Spinal cord (tissue), 10 donors: Measurements from ENCODE around the gene CAST. TPM values are rescaled to one million over a fixed set of nuclear protein-coding genes. Genes with fewer than 3 reads are reported as not detected.
"Not testable (repeated sequence)": the region's sequence is repeated elsewhere in the genome, so short reads cannot be mapped to it uniquely, and the experiment has no call there.

ENCODE experiments used
- DNase-seq, 6 donors: peaks; one replicate each; pipeline versions ENCODE4 v3.0.0 to v3.0.0-alpha.2; 2013 to 2015; ENCODE audit warnings: low spot score in 6 of 6, low read depth in 4 of 6
- H3K27ac ChIP-seq: one replicate; pipeline ENCODE4 v1.5.1; 2013; ENCODE audit warnings: low read depth, low read length, control low read depth
- H3K27me3 ChIP-seq: one replicate; pipeline ENCODE4 v1.6.1; 2013; ENCODE audit warnings: low read length; ENCODE audit not compliant: control insufficient read depth, insufficient read depth
- H3K36me3 ChIP-seq: one replicate; pipeline ENCODE4 v1.6.1; 2013; ENCODE audit warnings: low read length; ENCODE audit not compliant: control insufficient read depth, insufficient read depth
- H3K4me1 ChIP-seq: one replicate; pipeline ENCODE4 v1.6.1; 2013; ENCODE audit warnings: low read length; ENCODE audit not compliant: control insufficient read depth, insufficient read depth
- H3K4me3 ChIP-seq: one replicate; pipeline ENCODE4 v1.5.1; 2013; ENCODE audit warnings: low read depth, low read length, control low read depth
- H3K9me3 ChIP-seq: one replicate; pipeline ENCODE4 v1.6.1; 2013; ENCODE audit warnings: low read length; ENCODE audit not compliant: control insufficient read depth, insufficient read depth
- whole genome bisulfite sequencing: methylation state at CpG from one replicate; pipeline ENCODE4 v1.1.5; 2013; ENCODE audit warnings: missing lambda C conversion rate; ENCODE audit not compliant: insufficient coverage; 5-methylcytosine and 5-hydroxymethylcytosine counted together
- polyA plus RNA-seq, 2 donors: library from polyadenylated mRNA; unstranded; fragments of 120-200 nt; gene quantifications; one replicate each; pipeline ENCODE4 v1.2.1, GENCODE V29; 2013; ENCODE audit not compliant: insufficient read length in 2 of 2
- total RNA-seq, 2 donors: library from RNA; depleted of rRNA in 1 of 2; stranded (reverse); fragments of 120-200 nt in 1 of 2; fragments of >200 nt in 1 of 2; gene quantifications; one replicate each; pipeline versions ENCODE4 v1.2.3 to v1.2.4, GENCODE V29; 2013 to 2014
- donor health status: healthy.

CAST gene
- total and polyA plus RNA-seq, 4 donors, result 51.7 to 118 (median 64.3) TPM

- Histone ChIP-seq H3K4me1 (no peaks in the 10 kb centered on the region), H3K27me3 (no peaks in the 10 kb centered on the region), H3K4me3 (no peak overlapping the region), H3K9me3 (peaks cover 3% of the 10 kb centered on the region), H3K36me3 (peaks cover 23% of the 10 kb centered on the region), H3K27ac (no peak overlapping the region)
- DNase-seq, result no peak
- no CpG with 5 or more reads among the region's 2 CpGs for WGBS
Measured at GRCh38 chr5:96795626-96796025, 133.4 kb downstream of the CAST start.

DNA sequence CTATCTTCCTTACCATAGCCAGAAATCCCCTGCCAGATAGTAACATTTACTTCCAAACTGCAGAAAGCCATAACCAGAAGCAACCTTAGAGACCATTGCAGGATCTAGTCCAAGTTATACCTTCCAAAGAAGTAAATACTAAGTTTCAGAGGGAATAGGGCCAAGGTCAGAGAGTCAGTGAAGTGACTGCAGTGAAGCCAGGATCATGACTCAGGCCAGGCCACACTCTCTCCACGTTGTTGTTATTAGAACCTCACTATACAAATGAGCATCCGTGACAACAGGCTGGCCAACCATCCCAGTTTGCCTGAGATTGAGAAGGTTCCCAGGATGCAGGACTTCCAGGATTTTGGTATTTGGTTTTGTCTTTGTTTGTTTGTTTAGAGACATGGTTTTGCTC lies 134.3 kb downstream of the CAST start:
- Histone ChIP-seq H3K27ac (no peak overlapping the region), H3K36me3 (peaks cover 24% of the 10 kb centered on the region), H3K4me3 (no peak overlapping the region), H3K27me3 (no peaks in the 10 kb centered on the region), H3K9me3 (peaks cover 3% of the 10 kb centered on the region), H3K4me1 (no peaks in the 10 kb centered on the region)
- no peak for DNase-seq
- 86% methylated on average over 1 of the region's 2 CpGs for WGBS

DNA sequence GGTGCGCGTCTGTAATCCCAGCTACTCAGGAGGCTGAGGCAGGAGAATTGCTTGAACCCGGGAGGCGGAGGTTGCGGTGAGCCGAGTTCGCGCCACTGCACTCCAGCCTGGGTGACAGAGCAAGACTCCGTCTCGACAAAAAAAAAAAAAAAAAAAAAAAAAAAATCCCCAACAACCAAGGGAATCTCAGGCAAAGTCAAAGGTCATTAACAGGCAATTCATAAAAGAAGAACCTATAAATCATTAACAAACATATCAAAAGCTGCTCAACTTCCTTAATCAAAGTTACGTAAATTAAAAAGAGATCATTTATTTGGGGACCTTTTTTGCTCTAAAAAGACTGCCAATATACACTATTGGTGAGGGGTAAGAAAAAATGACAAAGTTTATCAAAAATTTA lies 139.5 kb downstream of the CAST start:
- H3K27me3 ChIP-seq, H3K4me3 ChIP-seq, H3K9me3 ChIP-seq, H3K4me1 ChIP-seq, H3K27ac ChIP-seq, DNase-seq: not testable (repeated sequence)
- peaks cover 15% of the 10 kb centered on the region for H3K36me3 ChIP-seq
- no CpG with 5 or more reads among the region's 11 CpGs for WGBS

DNA sequence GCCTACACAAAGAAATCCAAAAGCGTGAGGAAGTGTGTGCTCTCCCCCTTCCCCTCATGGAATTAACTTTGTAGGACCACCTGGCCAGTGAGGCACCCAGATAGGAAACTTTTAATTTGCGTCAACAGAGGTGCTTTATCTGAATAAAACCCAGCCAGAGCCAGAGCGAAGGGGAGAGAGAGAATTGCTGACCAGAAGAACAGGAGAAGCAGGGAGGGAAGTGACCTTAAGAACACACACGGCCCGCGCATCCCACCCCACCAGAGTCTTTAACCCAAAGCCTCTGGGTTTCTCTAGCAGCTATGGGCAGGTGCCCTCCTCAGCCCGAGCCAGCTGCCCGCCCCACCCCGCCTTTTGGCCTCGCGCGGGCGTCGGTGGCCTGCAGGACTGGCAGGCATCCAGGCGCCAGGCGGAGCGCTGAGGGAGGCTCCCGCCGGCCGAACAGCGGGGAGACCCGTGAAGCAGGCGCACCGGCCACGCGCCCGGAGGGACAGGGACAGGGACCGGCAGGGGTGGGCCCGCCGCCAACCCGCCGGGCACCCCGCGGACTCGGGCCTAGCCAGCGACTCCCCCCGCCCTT lies 145.0 kb downstream of the CAST start:
- H3K9me3 ChIP-seq, result no peaks in the 10 kb centered on the region
- peaks cover 2% of the 10 kb centered on the region for H3K36me3 ChIP-seq
- peak; percentile 32 to 89 (median 50) for DNase-seq
- H3K27me3 ChIP-seq, result no peaks in the 10 kb centered on the region
- WGBS, result 1% methylated on average over 35 of the region's 37 CpGs
- H3K4me1 ChIP-seq, result peaks cover 6% of the 10 kb centered on the region
- H3K27ac ChIP-seq, result peak overlapping the region; percentile 100
- H3K4me3 ChIP-seq, result peak overlapping the region; percentile 97

GRCh38 chr5:96808541-96808828 lies 146.3 kb downstream of the CAST start:
- DNase-seq, result no peak
- peak overlapping the region; percentile 97 for H3K4me3 ChIP-seq
- no peaks in the 10 kb centered on the region for H3K9me3 ChIP-seq
- H3K36me3 ChIP-seq, result no peaks in the 10 kb centered on the region
- peak overlapping the region; percentile 100 for H3K27ac ChIP-seq
- WGBS, result 40% methylated on average over 1 of the region's 2 CpGs
- H3K27me3 ChIP-seq, result no peaks in the 10 kb centered on the region
- H3K4me1 ChIP-seq, result peaks cover 6% of the 10 kb centered on the region

DNA sequence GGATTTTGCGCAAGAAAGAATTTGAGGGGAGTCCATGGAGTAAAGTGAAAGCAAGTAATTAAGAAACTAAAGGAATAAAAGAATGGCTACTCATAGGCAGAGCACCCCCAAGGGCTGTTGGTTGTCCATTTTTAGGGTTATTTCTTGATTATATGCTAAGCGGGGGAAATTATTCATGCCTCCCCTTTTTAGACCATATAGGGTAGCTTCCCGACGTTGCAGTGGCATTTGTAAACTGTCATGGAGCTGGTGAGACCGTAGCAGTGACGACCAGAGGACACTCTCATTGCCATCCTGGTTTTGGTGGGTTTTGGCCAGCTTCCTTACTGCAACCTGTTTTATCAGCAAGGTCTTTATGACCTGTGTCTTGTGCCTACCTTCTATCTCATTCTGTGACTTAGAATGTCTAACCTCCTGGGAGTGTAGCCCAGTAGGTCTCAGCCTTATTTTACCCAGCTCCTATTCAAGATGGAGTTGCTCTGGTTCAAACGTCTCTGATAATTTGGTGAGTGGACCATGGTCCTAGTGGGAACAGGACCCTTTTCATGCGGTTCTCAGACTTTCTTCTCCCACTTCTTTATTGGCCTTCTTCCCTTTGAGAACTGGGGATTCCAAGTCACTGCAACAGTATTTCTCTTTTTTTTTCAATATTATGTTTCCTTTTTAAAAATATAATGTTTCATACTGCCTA lies 146.8 kb downstream of the CAST start:
- peak overlapping the region; percentile 97 for H3K4me3 ChIP-seq
- no peak for DNase-seq
- H3K36me3 ChIP-seq, result no peaks in the 10 kb centered on the region
- H3K27ac ChIP-seq, result no peak overlapping the region
- H3K27me3 ChIP-seq, result no peaks in the 10 kb centered on the region
- H3K9me3 ChIP-seq, result no peaks in the 10 kb centered on the region
- peaks cover 6% of the 10 kb centered on the region for H3K4me1 ChIP-seq
- WGBS, result 78% methylated on average over 5 of the region's 8 CpGs

DNA sequence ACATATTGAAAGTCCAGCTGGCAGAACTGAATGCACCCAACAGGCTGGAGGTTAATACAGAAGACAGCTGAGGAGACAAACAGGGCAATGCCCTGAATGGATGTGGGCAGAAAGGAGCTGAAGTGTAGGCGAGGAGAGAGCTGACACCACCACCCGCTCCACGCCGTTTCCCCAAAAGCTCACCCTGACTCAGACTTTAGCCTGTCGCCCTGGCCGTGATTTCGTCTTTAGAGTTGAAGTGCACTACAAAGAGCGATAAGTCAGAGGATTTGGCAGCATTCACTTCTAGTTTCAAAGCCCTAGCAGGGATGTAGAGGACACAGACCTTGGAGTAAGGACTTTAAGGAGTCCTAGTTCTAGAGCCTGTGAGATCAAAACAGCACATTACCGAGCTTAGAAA lies 147.7 kb downstream of the CAST start:
- Histone ChIP-seq H3K27me3 (no peaks in the 10 kb centered on the region), H3K4me3 (no peak overlapping the region), H3K27ac (no peak overlapping the region), H3K36me3 (no peaks in the 10 kb centered on the region), H3K4me1 (peaks cover 6% of the 10 kb centered on the region), H3K9me3 (no peaks in the 10 kb centered on the region)
- 97% methylated on average over 8 of the region's 9 CpGs for WGBS
- DNase-seq, result no peak

- Histone ChIP-seq H3K4me3 (no peak overlapping the region), H3K4me1 (no peaks in the 10 kb centered on the region), H3K36me3 (no peaks in the 10 kb centered on the region), H3K9me3 (no peaks in the 10 kb centered on the region), H3K27ac (no peak overlapping the region), H3K27me3 (no peaks in the 10 kb centered on the region)
- no peak for DNase-seq
Measured at GRCh38 chr5:96812851-96813250, 150.7 kb downstream of the CAST start.

- DNase-seq, result no peak
- no peaks in the 10 kb centered on the region for H3K36me3 ChIP-seq
Measured at GRCh38 chr5:96814041-96814440, 151.9 kb downstream of the CAST start.

GRCh38 chr5:96816411-96816939 lies 154.3 kb downstream of the CAST start:
- Histone ChIP-seq H3K27ac (no peak overlapping the region), H3K9me3 (no peaks in the 10 kb centered on the region), H3K36me3 (no peaks in the 10 kb centered on the region), H3K27me3 (no peaks in the 10 kb centered on the region), H3K4me1 (no peaks in the 10 kb centered on the region), H3K4me3 (no peak overlapping the region)
- 56% methylated on average over 4 of the region's 6 CpGs for WGBS
- DNase-seq, result no peak

More at GRCh38 chr5:96814041-96814440, 151.9 kb downstream of the CAST start:
- no CpG with 5 or more reads among the region's 3 CpGs for WGBS
- Histone ChIP-seq H3K4me3 (no peak overlapping the region), H3K27ac (no peak overlapping the region), H3K9me3 (no peaks in the 10 kb centered on the region), H3K4me1 (no peaks in the 10 kb centered on the region), H3K27me3 (no peaks in the 10 kb centered on the region)
